Panc1 (cell line): Measurements from ENCODE around the gene PLXND1. TPM values are rescaled to one million over a fixed set of nuclear protein-coding genes. Genes with fewer than 3 reads are reported as not detected.

Experiments
- ATAC-seq: fragments of 200-7000 bp; cut with Tn5 transposase; 2 replicates; pipeline ENCODE4 v1.9.1; 2020; ENCODE audit warnings: mild to moderate bottlenecking, moderate library complexity
- BruUV-seq: library from RNA; stranded (reverse); fragments of 400-500 nt; replicated peaks from 2 replicates; lab custom pipeline; 2021; lab: Mats Ljungman, UMichigan
- CTCF ChIA-PET: fragments of 300-600 bp; sonication (Branson Sonifier 250); formaldehyde crosslinking; loops from one replicate; lab custom pipeline; 2022; ENCODE audit warnings: antibody characterized with exemption; lab: Charles Lee
- POLR2A ChIA-PET: fragments of 300-600 bp; sonication (Branson Sonifier 250); formaldehyde crosslinking; loops from one replicate; lab custom pipeline; 2022; ENCODE audit warnings: antibody characterized with exemption; lab: Charles Lee
- DNase-seq: peaks from one replicate; pipeline ENCODE4 v3.0.0-alpha.2; 2010; ENCODE audit warnings: low read depth, low spot score
- H3K27ac ChIP-seq: 2 replicates; pipeline ENCODE4 v1.5.1; 2011; ENCODE audit warnings: mild to moderate bottlenecking, low read length, inconsistent platforms
- H3K27me3 ChIP-seq: fragments of 200-500 bp; sonication (Bioruptor generic); 2 replicates; pipeline ENCODE4 v1.6.0; 2014; ENCODE audit warnings: low read length, inconsistent platforms; ENCODE audit not compliant: control insufficient read depth, insufficient read depth
- H3K36me3 ChIP-seq: fragments of 200-500 bp; sonication (Bioruptor generic); 2 replicates; pipeline ENCODE4 v1.5.1; 2014; ENCODE audit warnings: inconsistent platforms, mild to moderate bottlenecking, low read length, moderate library complexity; ENCODE audit not compliant: control insufficient read depth, insufficient read depth
- H3K4me1 ChIP-seq: 2 replicates; pipeline ENCODE4 v1.5.1; 2011; ENCODE audit warnings: inconsistent platforms, mild to moderate bottlenecking, low read length, moderate library complexity; ENCODE audit not compliant: control insufficient read depth, insufficient read depth
- H3K4me3 ChIP-seq, 2 experiments: 2 replicates each; pipeline ENCODE4 v1.5.1; 2011 to 2012; ENCODE audit warnings: low read depth in 2 of 2, low read length in 2 of 2, mild to moderate bottlenecking in 2 of 2, inconsistent platforms in 1 of 2, moderate library complexity in 1 of 2
- H3K9me3 ChIP-seq: fragments of 200-500 bp; sonication (Bioruptor generic); 2 replicates; pipeline ENCODE4 v1.5.1; 2014; ENCODE audit warnings: low read depth, mild to moderate bottlenecking, inconsistent platforms, low read length, moderate library complexity; ENCODE audit not compliant: control insufficient read depth, insufficient read depth
- CTCF ChIP-seq: fragments of 450-650 bp; IDR thresholded peaks from 2 replicates; pipeline ENCODE4 v1.5.1; 2017; ENCODE audit warnings: mild to moderate bottlenecking
- REST ChIP-seq, 2 experiments: IDR thresholded peaks; 2 replicates each; pipeline ENCODE4 v1.6.1; 2011 to 2012; ENCODE audit warnings: low read depth in 2 of 2, control low read depth in 1 of 2, low read length in 1 of 2, mild to moderate bottlenecking in 1 of 2, moderate library complexity in 1 of 2; ENCODE audit not compliant: insufficient read depth in 1 of 2
- TCF7L2 ChIP-seq: IDR thresholded peaks from 2 replicates; pipeline ENCODE4 v1.6.1; 2011; ENCODE audit warnings: mild to moderate bottlenecking, low read depth, low read length, inconsistent platforms
- in situ Hi-C: cut with HindIII; loops from 2 replicates; pipeline ENCODE4 v1.10.0; 2016; ENCODE audit warnings: low sequenced_read_pairs, low pct_unique_long_range_greater_than_20kb
- intact Hi-C: fragments of 100-400 bp; cut with micrococcal nuclease; formaldehyde crosslinking; loops from one replicate; pipeline ENCODE4 v1.10.0; 2022; ENCODE audit not compliant: unreplicated experiment
- total RNA-seq: library from RNA; stranded (reverse); gene quantifications from one replicate; pipeline ENCODE4 v1.2.1, GENCODE V29; 2021; ENCODE audit not compliant: unreplicated experiment

PLXND1 gene
- total RNA-seq, 1 experiment from 2014 or later = 248 TPM

- no peak overlapping the region for H3K4me3 ChIP-seq
- CTCF ChIA-PET = no interaction called here
These were observed 45.1 kb upstream of the PLXND1 start for GRCh38 chr3:129651435-129652202.

GRCh38 chr3:129650256-129650872 lies 43.9 kb upstream of the PLXND1 start:
- no peak overlapping the region for H3K27ac ChIP-seq
- BruUV-seq = no TSS peak

More at GRCh38 chr3:129651435-129652202, 45.1 kb upstream of the PLXND1 start:
- peaks cover 20% of the 10 kb centered on the region for H3K4me1 ChIP-seq
- H3K27me3 ChIP-seq = no peaks in the 10 kb centered on the region
- DNase-seq (no peak), ATAC-seq (peak; percentile 72)
- H3K9me3 ChIP-seq = no peaks in the 10 kb centered on the region
- POLR2A ChIA-PET = no interaction called here
- H3K27ac ChIP-seq = no peak overlapping the region
- TF ChIP-seq CTCF = peak; percentile 19
- TF ChIP-seq REST (IDR thresholded peaks at IDR 0.05; ENCODE audit: insufficient read depth in 1 of 2, low read depth in 2 of 2, low read length in 1 of 2) = no peak
- in situ Hi-C loops (loop anchor here (25.0 kb wide), 1 partner anchor 186 kb away; no protein-coding TSS in a partner anchor), intact Hi-C loops (loop anchor here (2.0 kb wide), 1 partner anchor 283 kb away; no protein-coding TSS in a partner anchor)
- no TSS peak for BruUV-seq
- no peaks in the 10 kb centered on the region for H3K36me3 ChIP-seq

More at GRCh38 chr3:129650256-129650872, 43.9 kb upstream of the PLXND1 start:
- CTCF ChIA-PET = interaction anchor here (0.9 kb wide), 1 partner anchor 175 kb away, joined by 3 read pairs; no protein-coding TSS in a partner anchor
- Histone ChIP-seq H3K9me3 (no peaks in the 10 kb centered on the region), H3K4me3 (no peak overlapping the region), H3K4me1 (peaks cover 20% of the 10 kb centered on the region), H3K27me3 (no peaks in the 10 kb centered on the region), H3K36me3 (no peaks in the 10 kb centered on the region)
- DNase-seq (peak; percentile 52), ATAC-seq (peak; percentile 81)
- POLR2A ChIA-PET = no interaction called here
- peak; percentile 89 for TF ChIP-seq CTCF
- TF ChIP-seq TCF7L2 = no peak
- intact Hi-C loops (loop anchor here (1.0 to 2.0 kb wide), 3 partner anchors 175 to 284 kb away; no protein-coding TSS in a partner anchor), in situ Hi-C loops (loop anchor here (25.0 kb wide), 1 partner anchor 187 kb away; no protein-coding TSS in a partner anchor)
